ENCODE measurements around the gene SLC39A11.

Gene SLC39A11

GRCh38 chr17:72700226-72700625, 392.3 kb downstream of the SLC39A11 start:
- DNase-seq = no peak

GRCh38 chr17:72699545-72699944, 392.9 kb downstream of the SLC39A11 start:
- DNase-seq = no peak

- DNase-seq = no peak
These were observed 394.8 kb downstream of the SLC39A11 start for GRCh38 chr17:72697602-72698146.

GRCh38 chr17:72696721-72697120, 395.8 kb downstream of the SLC39A11 start:
- DNase-seq = no peak

GRCh38 chr17:72696156-72696555, 396.3 kb downstream of the SLC39A11 start:
- no peak for DNase-seq

GRCh38 chr17:72693956-72694355, 398.5 kb downstream of the SLC39A11 start:
- DNase-seq = no peak

- no peak for DNase-seq
These were observed 399.2 kb downstream of the SLC39A11 start for GRCh38 chr17:72693151-72693878.

GRCh38 chr17:72692676-72693075, 399.8 kb downstream of the SLC39A11 start:
- DNase-seq = no peak

- no peak for DNase-seq
These were observed 400.9 kb downstream of the SLC39A11 start for GRCh38 chr17:72691586-72691985.

GRCh38 chr17:72691017-72691416, 401.5 kb downstream of the SLC39A11 start:
- DNase-seq = no peak

- DNase-seq = peak; percentile 40
These were observed 404.6 kb downstream of the SLC39A11 start for GRCh38 chr17:72687886-72688285.

- DNase-seq = no peak
These were observed 408.0 kb downstream of the SLC39A11 start for GRCh38 chr17:72684405-72685020.

GRCh38 chr17:72683506-72684404, 408.7 kb downstream of the SLC39A11 start:
- no peak for DNase-seq

GRCh38 chr17:72682605-72683004, 409.9 kb downstream of the SLC39A11 start:
- no peak for DNase-seq

- DNase-seq = no peak
These were observed 410.6 kb downstream of the SLC39A11 start for GRCh38 chr17:72681844-72682243.

GRCh38 chr17:72677714-72678390, 414.6 kb downstream of the SLC39A11 start:
- DNase-seq = no peak

GRCh38 chr17:72677108-72677507, 415.4 kb downstream of the SLC39A11 start:
- DNase-seq = no peak

- DNase-seq = no peak
These were observed 419.8 kb downstream of the SLC39A11 start for GRCh38 chr17:72672729-72673128.

- DNase-seq = no peak
These were observed 421.5 kb downstream of the SLC39A11 start for GRCh38 chr17:72671016-72671415.

- DNase-seq = no peak
These were observed 425.1 kb downstream of the SLC39A11 start for GRCh38 chr17:72667096-72668063.

Measured in GDM1 (cell line).